PFSK-1 (cell line): ENCODE results near the gene ACSM4.

Experiments used
- FOXP2 ChIP-seq: optimal IDR thresholded peaks from 2 replicates; pipeline ENCODE3; 2011; ENCODE audit warnings: borderline replicate concordance, control low read depth, inconsistent platforms; ENCODE audit not compliant: insufficient read depth; ENCODE audit errors: extremely low read length, extremely low read depth
- POLR2AphosphoS5 ChIP-seq: IDR thresholded peaks from 2 replicates; pipeline ENCODE4 v1.6.1; 2012; ENCODE audit warnings: low read depth, mild to moderate bottlenecking, control low read depth, low read length, moderate library complexity
- REST ChIP-seq, 2 experiments: IDR thresholded peaks; 2 replicates each; pipeline versions ENCODE4 v1.6.1 to v1.8.0; 2011 to 2012; ENCODE audit warnings: low read depth in 2 of 2, low read length in 2 of 2, control low read depth in 1 of 2, inconsistent platforms in 1 of 2, mild to moderate bottlenecking in 1 of 2, moderate library complexity in 1 of 2; ENCODE audit not compliant: insufficient read depth in 1 of 2
- SIN3A ChIP-seq: IDR thresholded peaks from 2 replicates; pipeline ENCODE4 v1.6.1; 2012; ENCODE audit warnings: mild to moderate bottlenecking, low read length, moderate library complexity, borderline replicate concordance; ENCODE audit not compliant: insufficient read depth
- TAF1 ChIP-seq: IDR thresholded peaks from 2 replicates; pipeline ENCODE4 v1.6.1; 2012; ENCODE audit warnings: low read length, control low read depth, borderline replicate concordance; ENCODE audit not compliant: insufficient read depth

- TF ChIP-seq REST (IDR thresholded peaks at IDR 0.05; ENCODE audit: insufficient read depth in 1 of 2, low read depth in 2 of 2, low read length in 2 of 2) = no peak
- TF ChIP-seq SIN3A = no peak
- TF ChIP-seq POLR2AphosphoS5 = no peak
- TF ChIP-seq TAF1 = no peak
- TF ChIP-seq FOXP2 = no peak
These were observed 1.4 kb upstream of the ACSM4 start for GRCh38 chr12:7302266-7302986.
